PFSK-1 (cell line): Measurements from ENCODE around the gene TBC1D22A.

ENCODE experiments used
- FOXP2 ChIP-seq: optimal IDR thresholded peaks from 2 replicates; pipeline ENCODE3; 2011; ENCODE audit warnings: borderline replicate concordance, control low read depth, inconsistent platforms; ENCODE audit not compliant: insufficient read depth; ENCODE audit errors: extremely low read length, extremely low read depth
- POLR2AphosphoS5 ChIP-seq: IDR thresholded peaks from 2 replicates; pipeline ENCODE4 v1.6.1; 2012; ENCODE audit warnings: low read depth, mild to moderate bottlenecking, control low read depth, low read length, moderate library complexity
- REST ChIP-seq, 2 experiments: IDR thresholded peaks; 2 replicates each; pipeline versions ENCODE4 v1.6.1 to v1.8.0; 2011 to 2012; ENCODE audit warnings: low read depth in 2 of 2, low read length in 2 of 2, control low read depth in 1 of 2, inconsistent platforms in 1 of 2, mild to moderate bottlenecking in 1 of 2, moderate library complexity in 1 of 2; ENCODE audit not compliant: insufficient read depth in 1 of 2
- SIN3A ChIP-seq: IDR thresholded peaks from 2 replicates; pipeline ENCODE4 v1.6.1; 2012; ENCODE audit warnings: mild to moderate bottlenecking, low read length, moderate library complexity, borderline replicate concordance; ENCODE audit not compliant: insufficient read depth
- TAF1 ChIP-seq: IDR thresholded peaks from 2 replicates; pipeline ENCODE4 v1.6.1; 2012; ENCODE audit warnings: low read length, control low read depth, borderline replicate concordance; ENCODE audit not compliant: insufficient read depth

The TBC1D22A gene

GRCh38 chr22:47168900-47169800 is 406.7 kb downstream of the TBC1D22A start:
- TF ChIP-seq FOXP2 (no peak), POLR2AphosphoS5 (no peak), SIN3A (no peak), TAF1 (no peak), REST (IDR thresholded peaks at IDR 0.05; ENCODE audit: insufficient read depth in 1 of 2, low read depth in 2 of 2, low read length in 2 of 2) (no peak)

- TF ChIP-seq TAF1 = no peak
- TF ChIP-seq SIN3A = no peak
- no peak for TF ChIP-seq FOXP2
- TF ChIP-seq REST (IDR thresholded peaks at IDR 0.05; ENCODE audit: insufficient read depth in 1 of 2, low read depth in 2 of 2, low read length in 2 of 2) = no peak
Measured at GRCh38 chr22:47169801-47170140, 407.3 kb downstream of the TBC1D22A start.

- no peak for TF ChIP-seq SIN3A
- TF ChIP-seq FOXP2 = no peak
- TF ChIP-seq POLR2AphosphoS5 = no peak
- no peak for TF ChIP-seq TAF1
- TF ChIP-seq REST (IDR thresholded peaks at IDR 0.05; ENCODE audit: insufficient read depth in 1 of 2, low read depth in 2 of 2, low read length in 2 of 2) = no peak
Measured at GRCh38 chr22:47171441-47172221, 409.2 kb downstream of the TBC1D22A start.

GRCh38 chr22:47172771-47173534 is 410.5 kb downstream of the TBC1D22A start:
- no peak for TF ChIP-seq POLR2AphosphoS5
- no peak for TF ChIP-seq REST (IDR thresholded peaks at IDR 0.05; ENCODE audit: insufficient read depth in 1 of 2, low read depth in 2 of 2, low read length in 2 of 2)
- TF ChIP-seq TAF1 = no peak
- TF ChIP-seq SIN3A = no peak
- no peak for TF ChIP-seq FOXP2
